OCI-LY7 (cell line): ENCODE data around the gene KDM2A.

Source experiments
- EZH2phosphoT487 ChIP-seq: fragments of 200-600 bp; sonication (generic); IDR thresholded peaks from 2 replicates; pipeline ENCODE4 v1.6.1; 2018; ENCODE audit warnings: low read depth, borderline replicate concordance, mild to moderate bottlenecking, mixed run types, antibody characterized with exemption, low read length, moderate library complexity, mixed read lengths
- TF ChIP-seq, protein P1 (sequence below): fragments of 200-600 bp; sonication (generic); conservative IDR thresholded peaks from 2 replicates; pipeline ENCODE4 v1.5.1; 2014; ENCODE audit warnings: mild to moderate bottlenecking, antibody characterized with exemption, low read length, moderate library complexity, mixed read lengths

DNA sequence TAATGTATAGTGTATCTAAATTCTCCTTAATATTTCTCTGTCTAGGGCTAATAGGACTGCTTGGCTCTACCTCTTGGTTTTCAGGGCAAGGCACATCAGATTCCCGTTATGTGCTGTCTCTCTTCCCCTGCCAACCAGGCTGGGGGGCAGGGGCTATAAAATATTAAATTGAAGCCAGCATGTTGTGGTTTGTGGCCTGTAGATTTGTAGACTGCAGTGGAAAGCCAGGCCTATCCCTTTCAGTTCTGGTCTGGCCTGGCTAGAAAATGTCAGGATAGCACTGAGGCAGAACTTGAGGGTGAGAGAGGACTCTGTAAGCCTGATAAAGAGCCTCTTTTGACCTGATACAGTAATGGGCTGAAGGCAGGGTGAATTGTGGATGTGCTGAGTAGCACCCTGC, 132.8 kb downstream of the KDM2A start:
- TF ChIP-seq, protein P1, sequence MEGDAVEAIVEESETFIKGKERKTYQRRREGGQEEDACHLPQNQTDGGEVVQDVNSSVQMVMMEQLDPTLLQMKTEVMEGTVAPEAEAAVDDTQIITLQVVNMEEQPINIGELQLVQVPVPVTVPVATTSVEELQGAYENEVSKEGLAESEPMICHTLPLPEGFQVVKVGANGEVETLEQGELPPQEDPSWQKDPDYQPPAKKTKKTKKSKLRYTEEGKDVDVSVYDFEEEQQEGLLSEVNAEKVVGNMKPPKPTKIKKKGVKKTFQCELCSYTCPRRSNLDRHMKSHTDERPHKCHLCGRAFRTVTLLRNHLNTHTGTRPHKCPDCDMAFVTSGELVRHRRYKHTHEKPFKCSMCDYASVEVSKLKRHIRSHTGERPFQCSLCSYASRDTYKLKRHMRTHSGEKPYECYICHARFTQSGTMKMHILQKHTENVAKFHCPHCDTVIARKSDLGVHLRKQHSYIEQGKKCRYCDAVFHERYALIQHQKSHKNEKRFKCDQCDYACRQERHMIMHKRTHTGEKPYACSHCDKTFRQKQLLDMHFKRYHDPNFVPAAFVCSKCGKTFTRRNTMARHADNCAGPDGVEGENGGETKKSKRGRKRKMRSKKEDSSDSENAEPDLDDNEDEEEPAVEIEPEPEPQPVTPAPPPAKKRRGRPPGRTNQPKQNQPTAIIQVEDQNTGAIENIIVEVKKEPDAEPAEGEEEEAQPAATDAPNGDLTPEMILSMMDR: no peak
- TF ChIP-seq EZH2phosphoT487: no peak
